ENCODE data around the gene ABCC4.

ABCC4 gene

GRCh38 chr13:94972262-94972661, 329.0 kb downstream of the ABCC4 start:
- DNase-seq = no peak
